Measurements from ENCODE around the gene ENC1.

- TF ChIP-seq, protein P1, sequence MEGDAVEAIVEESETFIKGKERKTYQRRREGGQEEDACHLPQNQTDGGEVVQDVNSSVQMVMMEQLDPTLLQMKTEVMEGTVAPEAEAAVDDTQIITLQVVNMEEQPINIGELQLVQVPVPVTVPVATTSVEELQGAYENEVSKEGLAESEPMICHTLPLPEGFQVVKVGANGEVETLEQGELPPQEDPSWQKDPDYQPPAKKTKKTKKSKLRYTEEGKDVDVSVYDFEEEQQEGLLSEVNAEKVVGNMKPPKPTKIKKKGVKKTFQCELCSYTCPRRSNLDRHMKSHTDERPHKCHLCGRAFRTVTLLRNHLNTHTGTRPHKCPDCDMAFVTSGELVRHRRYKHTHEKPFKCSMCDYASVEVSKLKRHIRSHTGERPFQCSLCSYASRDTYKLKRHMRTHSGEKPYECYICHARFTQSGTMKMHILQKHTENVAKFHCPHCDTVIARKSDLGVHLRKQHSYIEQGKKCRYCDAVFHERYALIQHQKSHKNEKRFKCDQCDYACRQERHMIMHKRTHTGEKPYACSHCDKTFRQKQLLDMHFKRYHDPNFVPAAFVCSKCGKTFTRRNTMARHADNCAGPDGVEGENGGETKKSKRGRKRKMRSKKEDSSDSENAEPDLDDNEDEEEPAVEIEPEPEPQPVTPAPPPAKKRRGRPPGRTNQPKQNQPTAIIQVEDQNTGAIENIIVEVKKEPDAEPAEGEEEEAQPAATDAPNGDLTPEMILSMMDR (IDR thresholded peaks at IDR 0.05; ENCODE audit: insufficient read depth, low read length), result no peak
- TF ChIP-seq GABPA (IDR thresholded peaks at IDR 0.05; ENCODE audit: low read depth) (no peak), REST (IDR thresholded peaks at IDR 0.05; ENCODE audit: insufficient replicate concordance, low read depth) (no peak), POLR2AphosphoS5 (IDR thresholded peaks at IDR 0.05; ENCODE audit: low read depth) (no peak), SPI1 (IDR thresholded peaks at IDR 0.05; ENCODE audit: borderline replicate concordance, low read depth) (no peak)
Measured at GRCh38 chr5:74651710-74652109, 11.2 kb upstream of the ENC1 start.
